T follicular helper cell (primary cell): ENCODE data around the gene GABBR2.

Source experiments
- DNase-seq: peaks from one replicate; pipeline ENCODE4 v3.0.0-alpha.2; 2020; ENCODE audit warnings: low read depth

Gene GABBR2

GRCh38 chr9:98370300-98370975 lies 338.3 kb downstream of the GABBR2 start:
- DNase-seq: no peak

- no peak for DNase-seq
Observed at GRCh38 chr9:98369896-98370295, 338.8 kb downstream of the GABBR2 start.

- no peak for DNase-seq
Observed at GRCh38 chr9:98369471-98369870, 339.3 kb downstream of the GABBR2 start.

GRCh38 chr9:98369066-98369425 lies 339.7 kb downstream of the GABBR2 start:
- no peak for DNase-seq

GRCh38 chr9:98368366-98369065 lies 340.2 kb downstream of the GABBR2 start:
- no peak for DNase-seq

- no peak for DNase-seq
Observed at GRCh38 chr9:98367923-98368322, 340.8 kb downstream of the GABBR2 start.

- no peak for DNase-seq
Observed at GRCh38 chr9:98367371-98367900, 341.3 kb downstream of the GABBR2 start.

- DNase-seq: no peak
Observed at GRCh38 chr9:98365781-98366180, 343.0 kb downstream of the GABBR2 start.

GRCh38 chr9:98365227-98365669 lies 343.5 kb downstream of the GABBR2 start:
- no peak for DNase-seq

- DNase-seq: no peak
Observed at GRCh38 chr9:98364086-98364485, 344.6 kb downstream of the GABBR2 start.

GRCh38 chr9:98363644-98364043 lies 345.1 kb downstream of the GABBR2 start:
- no peak for DNase-seq

GRCh38 chr9:98362624-98363252 lies 346.0 kb downstream of the GABBR2 start:
- DNase-seq: no peak

GRCh38 chr9:98361645-98362044 lies 347.1 kb downstream of the GABBR2 start:
- DNase-seq: no peak

- no peak for DNase-seq
Observed at GRCh38 chr9:98360176-98360708, 348.5 kb downstream of the GABBR2 start.

- DNase-seq: no peak
Observed at GRCh38 chr9:98359569-98359968, 349.2 kb downstream of the GABBR2 start.

- no peak for DNase-seq
Observed at GRCh38 chr9:98357921-98358535, 350.7 kb downstream of the GABBR2 start.

GRCh38 chr9:98356953-98357690 lies 351.6 kb downstream of the GABBR2 start:
- DNase-seq: no peak

- DNase-seq: no peak
Observed at GRCh38 chr9:98356326-98356725, 352.4 kb downstream of the GABBR2 start.

GRCh38 chr9:98351370-98351769 lies 357.4 kb downstream of the GABBR2 start:
- DNase-seq: no peak

- no peak for DNase-seq
Observed at GRCh38 chr9:98347642-98348041, 361.1 kb downstream of the GABBR2 start.

GRCh38 chr9:98345011-98345410 lies 363.7 kb downstream of the GABBR2 start:
- DNase-seq: no peak

- DNase-seq: no peak
Observed at GRCh38 chr9:98344581-98344980, 364.2 kb downstream of the GABBR2 start.
